HepG2 (cell line): ENCODE data around the gene PSD. TPM values are rescaled to one million over a fixed set of nuclear protein-coding genes. Genes with fewer than 3 reads are reported as not detected.
A peak's percentile ranks its signal among the peaks of the same experiment; 100 is the strongest.

Experiments used
- ATAC-seq: fragments of 200-7000 bp; cut with Tn5 transposase; 3 replicates; pipeline ENCODE4 v1.9.1; 2020; ENCODE audit warnings: mild to moderate bottlenecking, moderate library complexity
- BruUV-seq: library from RNA; stranded (reverse); fragments of 400-500 nt; replicated peaks from 2 replicates; lab custom pipeline; 2021; lab: Mats Ljungman, UMichigan
- CTCF ChIA-PET: fragments of 300-600 bp; formaldehyde crosslinking; extraction: SDS; loops from one replicate; lab custom pipeline; 2021; ENCODE audit warnings: low total read pairs, inconsistent platforms, low intra/inter-chr PET ratio; lab: Yijun Ruan, JAX
- POLR2A ChIA-PET: fragments of 350-600 bp; sonication (Branson Sonifier 250); formaldehyde crosslinking; loops from one replicate; lab custom pipeline; 2020; ENCODE audit warnings: antibody characterized with exemption, inconsistent platforms; lab: Yijun Ruan, JAX
- DNase-seq: peaks from one replicate; pipeline ENCODE4 v3.0.0-alpha.2; 2015; ENCODE audit warnings: low spot score
- FAIRE-seq: peaks from 3 replicates; lab custom pipeline; 2011; peaks lifted over from hg19 to GRCh38; lab: Jason Lieb, UNC
- H2AFZ ChIP-seq: one replicate; pipeline ENCODE4 v1.6.1; 2011; ENCODE audit warnings: low read length, inconsistent platforms
- H3K27ac ChIP-seq: fragments of 300-600 bp; 3 replicates; pipeline ENCODE4 v1.8.0; 2011; ENCODE audit warnings: mixed run types, mild to moderate bottlenecking, mixed read lengths, low read length, inconsistent platforms; ENCODE audit not compliant: insufficient read depth; ENCODE audit errors: extremely low read length
- H3K27me3 ChIP-seq, 2 experiments: fragments of 200-600 bp in 1 of 2; 2 replicates in 1 of 2; 3 replicates in 1 of 2; pipeline versions ENCODE4 v1.6.0 to v1.8.0; 2011; ENCODE audit warnings: low read length in 2 of 2, mild to moderate bottlenecking in 2 of 2, moderate library complexity in 2 of 2, inconsistent platforms in 1 of 2; ENCODE audit not compliant: insufficient read depth in 2 of 2, control insufficient read depth in 1 of 2
- H3K36me3 ChIP-seq, 2 experiments: fragments of 200-600 bp in 1 of 2; replicated peaks in 1 of 2; 2 replicates in 1 of 2; 3 replicates in 1 of 2; pipeline versions ENCODE4 v1.5.1 to v1.8.0; 2011; ENCODE audit warnings: low read length in 2 of 2, inconsistent platforms in 1 of 2; ENCODE audit not compliant: insufficient read depth in 2 of 2, control insufficient read depth in 1 of 2
- H3K4me1 ChIP-seq: 2 replicates; pipeline ENCODE4 v1.5.1; 2012; ENCODE audit warnings: low read length, inconsistent platforms; ENCODE audit not compliant: insufficient read depth
- H3K4me2 ChIP-seq: 2 replicates; pipeline ENCODE4 v1.6.0; 2011; ENCODE audit warnings: low read depth, low read length, inconsistent platforms
- H3K4me3 ChIP-seq, 3 experiments: fragments of 200-600 bp in 1 of 3; sonication (generic), shearing (Covaris generic) in 1 of 3; replicated peaks in 1 of 3; 2 replicates each; pipeline ENCODE4 v1.5.1; 2011 to 2016; ENCODE audit warnings: low read length in 3 of 3, inconsistent platforms in 2 of 3, low read depth in 2 of 3, mild to moderate bottlenecking in 2 of 3, control low read depth in 1 of 3, mixed read lengths in 1 of 3; ENCODE audit not compliant: insufficient read depth in 1 of 3
- H3K79me2 ChIP-seq: one replicate; pipeline ENCODE4 v1.6.1; 2011; ENCODE audit warnings: low read length, inconsistent platforms; ENCODE audit not compliant: insufficient read depth
- H3K9ac ChIP-seq: 2 replicates; pipeline ENCODE4 v1.6.0; 2011; ENCODE audit warnings: mild to moderate bottlenecking, low read depth, low read length, inconsistent platforms; ENCODE audit not compliant: insufficient read depth
- H3K9me3 ChIP-seq: 2 replicates; pipeline ENCODE4 v1.5.1; 2012; ENCODE audit warnings: mild to moderate bottlenecking, low read length
- H4K20me1 ChIP-seq: 2 replicates; pipeline ENCODE4 v1.6.0; 2011; ENCODE audit warnings: inconsistent platforms, mild to moderate bottlenecking, low read length, moderate library complexity; ENCODE audit not compliant: insufficient read depth
- ATAD3A ChIP-seq: sonication (generic); formaldehyde crosslinking; IDR thresholded peaks from 2 replicates; pipeline ENCODE4 v1.4.0; 2020; ENCODE audit warnings: missing genetic modification reagents
- ELF3 ChIP-seq: IDR thresholded peaks from 2 replicates; pipeline ENCODE4 v1.6.1; 2016; ENCODE audit warnings: missing genetic modification reagents, missing compliant biosample characterization
- HNRNPL ChIP-seq: fragments of 200-400 bp; formaldehyde crosslinking; IDR thresholded peaks from 2 replicates; pipeline ENCODE4 v1.6.1; 2017; ENCODE audit warnings: mild to moderate bottlenecking, low read depth, low read length
- HNRNPLL ChIP-seq: fragments of 200-400 bp; formaldehyde crosslinking; IDR thresholded peaks from 2 replicates; pipeline ENCODE4 v1.6.1; 2017; ENCODE audit warnings: mild to moderate bottlenecking, low read depth, low read length; ENCODE audit not compliant: poor library complexity, severe bottlenecking
- PHB2 ChIP-seq: fragments of 450-650 bp; IDR thresholded peaks from 2 replicates; pipeline ENCODE4 v1.6.1; 2018; ENCODE audit not compliant: partially characterized antibody
- SCMH1 ChIP-seq: sonication (generic); formaldehyde crosslinking; IDR thresholded peaks from 2 replicates; pipeline ENCODE4 v1.9.0; 2021; ENCODE audit warnings: missing genetic modification reagents, mild to moderate bottlenecking, borderline replicate concordance
- SMAD3 ChIP-seq: sonication (generic); formaldehyde crosslinking; IDR thresholded peaks from 2 replicates; pipeline ENCODE4 v1.4.0; 2020; ENCODE audit warnings: missing genetic modification reagents
- SRY ChIP-seq: sonication (generic); formaldehyde crosslinking; IDR thresholded peaks from 2 replicates; pipeline ENCODE4 v1.8.0; 2022; ENCODE audit warnings: mild to moderate bottlenecking, missing genetic modification reagents
- TCF7 ChIP-seq: sonication (generic); IDR thresholded peaks from 2 replicates; pipeline ENCODE4 v1.6.1; 2016; ENCODE audit warnings: antibody characterized with exemption, low read depth
- ZFP91 ChIP-seq: sonication (generic); formaldehyde crosslinking; IDR thresholded peaks from 2 replicates; pipeline ENCODE4 v1.9.0; 2022; ENCODE audit warnings: missing genetic modification reagents, mild to moderate bottlenecking, borderline replicate concordance
- ZNF207 ChIP-seq: fragments of 450-650 bp; IDR thresholded peaks from 2 replicates; pipeline ENCODE4 v1.6.1; 2016; ENCODE audit warnings: antibody characterized with exemption, borderline replicate concordance
- ZNF256 ChIP-seq: sonication (generic); formaldehyde crosslinking; conservative IDR thresholded peaks from 2 replicates; pipeline ENCODE4 v1.4.0; 2020; ENCODE audit warnings: missing genetic modification reagents
- ZNF317 ChIP-seq: sonication (generic); formaldehyde crosslinking; IDR thresholded peaks from 2 replicates; pipeline ENCODE4 v1.5.0; 2020; ENCODE audit warnings: mild to moderate bottlenecking, missing genetic modification reagents
- ZNF512B ChIP-seq: sonication (generic); formaldehyde crosslinking; IDR thresholded peaks from 2 replicates; pipeline ENCODE4 v1.5.1; 2020; ENCODE audit warnings: missing genetic modification reagents, mild to moderate bottlenecking, borderline replicate concordance
- ZNF800 ChIP-seq: sonication (generic); formaldehyde crosslinking; IDR thresholded peaks from 2 replicates; pipeline ENCODE4 v1.4.0; 2020; ENCODE audit warnings: missing genetic modification reagents
- WGBS: methylation state at CpG from one replicate; pipeline ENCODE4 v1.1.6; 2017; ENCODE audit warnings: low lambda C conversion rate; 5-methylcytosine and 5-hydroxymethylcytosine counted together
- in situ Hi-C: cut with HindIII; loops from 2 replicates; pipeline ENCODE4 v1.10.0; 2017; ENCODE audit warnings: low pct_unique_long_range_greater_than_20kb; ENCODE audit not compliant: extremely low pct_ligation_motif_present
- intact Hi-C: fragments of 100-400 bp; cut with micrococcal nuclease; formaldehyde crosslinking; loops from one replicate; pipeline ENCODE4 v1.10.0; 2022; ENCODE audit not compliant: unreplicated experiment
- polyA plus RNA-seq, 8 experiments: library from polyadenylated mRNA; depleted of rRNA in 3 of 8; stranded (reverse) in 7 of 8; unstranded in 1 of 8; fragments of >200 nt; fragmentation: Illumina TruSeq in 4 of 8; extraction: Trizol in 4 of 8; gene quantifications; 2 replicates each; pipeline versions ENCODE4 v1.2.1 to v1.2.3, GENCODE V29; 2011 to 2016; ENCODE audit warnings: low read depth in 4 of 8, missing spikeins in 1 of 8, mixed read lengths in 1 of 8; ENCODE audit not compliant: insufficient read depth in 1 of 8
- total RNA-seq, 5 experiments: library from RNA; depleted of rRNA; stranded (reverse); fragments of >200 nt; fragmentation: Illumina TruSeq; extraction: Trizol; gene quantifications; 2 replicates each; pipeline ENCODE4 v1.2.3, GENCODE V29; 2016; ENCODE audit warnings: low read depth in 1 of 5
- TF ChIP-seq, protein P1 (sequence below): sonication (generic); formaldehyde crosslinking; IDR thresholded peaks from 2 replicates; pipeline ENCODE4 v1.4.0; 2020; ENCODE audit warnings: missing genetic modification reagents, borderline replicate concordance

Gene PSD
- total and polyA plus RNA-seq, 2 of the 13 experiments (the other 11 are each of a cell fraction or from before 2014, with no cell fraction given), result 0.35 to 0.58 TPM

DNA sequence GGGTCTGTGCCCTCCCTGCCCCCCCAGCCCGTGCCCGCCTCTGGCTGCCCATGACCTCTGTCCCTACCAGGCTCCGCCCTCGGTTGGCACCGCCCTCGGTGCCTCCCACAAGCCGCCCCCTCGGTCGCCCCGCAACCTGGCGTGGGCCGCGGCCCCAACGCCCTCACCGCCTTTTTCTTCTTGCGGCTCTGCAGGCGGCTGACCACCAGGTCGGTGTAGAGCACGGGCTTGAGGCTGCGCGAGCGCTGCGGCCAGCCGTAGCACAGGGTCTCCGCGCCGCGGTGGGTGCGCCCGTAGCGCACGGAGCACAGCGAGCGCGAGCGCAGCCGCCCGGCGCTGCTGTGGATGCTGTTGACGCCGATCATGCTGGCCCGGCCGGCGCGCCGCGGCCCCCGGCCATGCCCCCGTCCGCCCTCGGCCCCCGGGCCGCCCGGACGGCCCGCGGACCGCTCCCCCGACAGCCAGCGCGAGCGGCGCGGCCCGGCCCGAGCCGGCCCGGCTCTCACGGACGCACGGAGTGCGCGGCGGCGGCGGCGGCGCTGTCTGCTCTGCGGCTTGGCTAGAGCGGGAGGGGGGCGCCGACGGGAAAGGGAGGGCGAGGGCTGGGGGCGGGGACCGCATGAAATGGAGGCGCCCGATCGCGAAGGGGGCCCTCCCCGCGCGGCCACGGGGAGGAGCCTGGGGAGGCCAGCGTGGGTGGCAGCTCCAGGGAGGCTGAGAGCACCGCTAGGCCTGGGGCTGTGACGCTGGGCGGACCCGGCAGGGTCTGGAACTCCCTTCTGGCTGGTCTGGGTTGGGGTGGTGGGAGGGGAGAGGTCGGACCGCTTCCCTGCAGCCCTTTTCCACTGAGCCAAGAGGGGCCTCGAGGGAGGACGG, 9.6 kb downstream of the PSD start:
- in situ Hi-C loops (loop anchor here (10.0 kb wide), 1 partner anchor 66 kb away; no protein-coding TSS in a partner anchor), intact Hi-C loops (no loop called here)
- no peak for DNase-seq
- ChIA-PET CTCF (no interaction called here), POLR2A (interaction anchor here (1.0 to 1.3 kb wide), 2 partner anchors 15 to 41 kb away, joined by 3 read pairs; no protein-coding TSS in a partner anchor)
- peak; percentile 34 for ATAC-seq
- Histone ChIP-seq H3K9ac (no peak overlapping the region), H3K4me1 (peaks cover 19% of the 10 kb centered on the region), H3K4me2 (peak overlapping the region; percentile 61), H3K79me2 (no peaks in the 10 kb centered on the region), H3K27me3 (peaks cover 25 to 72% of the 10 kb centered on the region in 2 experiments), H3K36me3 (no peaks in the 10 kb centered on the region), H4K20me1 (peaks cover 4% of the 10 kb centered on the region; the same call in 1 of the 2 replicates), H3K4me3 (peak overlapping the region; percentile 42 to 64 (median 58); a peak in 4 of 6 replicates), H3K27ac (no peak overlapping the region), H3K9me3 (no peaks in the 10 kb centered on the region), H2AFZ (no peak overlapping the region)
- no TSS peak for BruUV-seq
- WGBS, result under 1% methylated on average over 31 of the region's 103 CpGs
- FAIRE-seq, result no peak
- no peak for TF ChIP-seq ZNF256
- no peak for TF ChIP-seq ELF3 (CRISPR knock-in tag)
- peak; percentile 99 for TF ChIP-seq HNRNPLL
- TF ChIP-seq, protein P1, sequence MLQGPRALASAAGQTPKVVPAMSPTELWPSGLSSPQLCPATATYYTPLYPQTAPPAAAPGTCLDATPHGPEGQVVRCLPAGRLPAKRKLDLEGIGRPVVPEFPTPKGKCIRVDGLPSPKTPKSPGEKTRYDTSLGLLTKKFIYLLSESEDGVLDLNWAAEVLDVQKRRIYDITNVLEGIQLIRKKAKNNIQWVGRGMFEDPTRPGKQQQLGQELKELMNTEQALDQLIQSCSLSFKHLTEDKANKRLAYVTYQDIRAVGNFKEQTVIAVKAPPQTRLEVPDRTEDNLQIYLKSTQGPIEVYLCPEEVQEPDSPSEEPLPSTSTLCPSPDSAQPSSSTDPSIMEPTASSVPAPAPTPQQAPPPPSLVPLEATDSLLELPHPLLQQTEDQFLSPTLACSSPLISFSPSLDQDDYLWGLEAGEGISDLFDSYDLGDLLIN (CRISPR knock-in tag), result no peak
- TF ChIP-seq ZNF512B (CRISPR knock-in tag), result no peak
- TF ChIP-seq SCMH1 (CRISPR knock-in tag), result no peak
- TF ChIP-seq SMAD3 (CRISPR knock-in tag), result no peak
- TF ChIP-seq ZNF317 (CRISPR knock-in tag), result no peak
- no peak for TF ChIP-seq ZNF207
- TF ChIP-seq ATAD3A, result no peak
- no peak for TF ChIP-seq TCF7
- no peak for TF ChIP-seq PHB2
- 0 out of 2 replicates have a peak, but pooled peaks have one; percentile 57 for TF ChIP-seq HNRNPL
- peak; percentile 83 for TF ChIP-seq ZNF800 (CRISPR knock-in tag)
- TF ChIP-seq SRY (CRISPR knock-in tag), result no peak
- TF ChIP-seq ZFP91 (CRISPR knock-in tag), result peak; percentile 35; the same call in 1 of the 2 replicates
